Neural progenitor cell (in vitro differentiated cells): ENCODE data around the gene TDRD10.

ENCODE experiments used
- EZH2 ChIP-seq: fragments of 200-600 bp; sonication (generic); IDR thresholded peaks from 2 replicates; pipeline ENCODE4 v1.6.1; 2017; ENCODE audit warnings: antibody characterized with exemption, mild to moderate bottlenecking, moderate library complexity
- EZH2phosphoT487 ChIP-seq: fragments of 200-600 bp; sonication (generic); IDR thresholded peaks from 2 replicates; pipeline ENCODE4 v1.6.1; 2017; ENCODE audit warnings: antibody characterized with exemption
- TF ChIP-seq, protein P1 (sequence below): fragments of 200-600 bp; sonication (generic); IDR thresholded peaks from 2 replicates; pipeline ENCODE4 v1.5.1; 2017; ENCODE audit warnings: antibody characterized with exemption, mild to moderate bottlenecking

DNA sequence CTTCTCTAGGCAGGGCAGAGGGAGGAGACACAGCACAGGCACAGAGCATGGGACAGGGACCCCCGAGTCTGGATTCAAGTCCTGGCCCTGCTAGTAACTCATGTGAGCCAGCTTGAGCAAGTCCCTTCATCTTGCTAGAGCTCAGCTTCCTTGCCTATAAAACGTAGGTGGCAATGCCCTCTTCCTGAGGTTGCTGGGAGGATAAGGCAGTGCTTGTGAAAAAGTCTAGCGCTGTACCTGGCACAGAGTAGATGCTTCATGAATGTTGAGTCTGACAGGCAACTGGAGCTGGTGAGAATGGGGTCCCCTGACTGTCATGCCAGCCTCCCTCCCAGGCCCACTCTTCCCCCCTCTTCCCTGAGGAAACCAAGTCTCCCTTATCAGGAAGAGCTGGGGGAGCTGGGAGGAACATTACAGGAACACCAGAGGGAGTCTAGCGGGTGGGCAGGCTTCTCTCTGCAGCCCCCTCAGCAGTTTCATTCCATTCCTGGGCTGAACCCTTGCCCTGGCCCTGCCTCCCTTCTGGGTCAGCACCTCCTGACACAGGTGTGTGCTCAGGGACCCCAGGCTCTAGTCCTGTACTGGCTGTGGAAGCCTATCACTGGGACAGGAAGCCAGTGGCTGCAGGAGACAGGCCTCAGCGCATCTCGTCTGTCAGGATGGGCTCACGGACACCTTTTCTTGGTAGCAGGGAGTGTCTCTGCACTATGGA is 75.5 kb downstream of the TDRD10 start:
- TF ChIP-seq, protein P1, sequence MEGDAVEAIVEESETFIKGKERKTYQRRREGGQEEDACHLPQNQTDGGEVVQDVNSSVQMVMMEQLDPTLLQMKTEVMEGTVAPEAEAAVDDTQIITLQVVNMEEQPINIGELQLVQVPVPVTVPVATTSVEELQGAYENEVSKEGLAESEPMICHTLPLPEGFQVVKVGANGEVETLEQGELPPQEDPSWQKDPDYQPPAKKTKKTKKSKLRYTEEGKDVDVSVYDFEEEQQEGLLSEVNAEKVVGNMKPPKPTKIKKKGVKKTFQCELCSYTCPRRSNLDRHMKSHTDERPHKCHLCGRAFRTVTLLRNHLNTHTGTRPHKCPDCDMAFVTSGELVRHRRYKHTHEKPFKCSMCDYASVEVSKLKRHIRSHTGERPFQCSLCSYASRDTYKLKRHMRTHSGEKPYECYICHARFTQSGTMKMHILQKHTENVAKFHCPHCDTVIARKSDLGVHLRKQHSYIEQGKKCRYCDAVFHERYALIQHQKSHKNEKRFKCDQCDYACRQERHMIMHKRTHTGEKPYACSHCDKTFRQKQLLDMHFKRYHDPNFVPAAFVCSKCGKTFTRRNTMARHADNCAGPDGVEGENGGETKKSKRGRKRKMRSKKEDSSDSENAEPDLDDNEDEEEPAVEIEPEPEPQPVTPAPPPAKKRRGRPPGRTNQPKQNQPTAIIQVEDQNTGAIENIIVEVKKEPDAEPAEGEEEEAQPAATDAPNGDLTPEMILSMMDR, result no peak
- no peak for TF ChIP-seq EZH2
- TF ChIP-seq EZH2phosphoT487, result no peak
